ENCODE measurements around the gene IGSF3.
"Not testable (repeated sequence)": the region's sequence is repeated elsewhere in the genome, so short reads cannot be mapped to it uniquely, and the experiment has no call there.

Gene IGSF3

GRCh38 chr1:116626915-116627314 is 40.6 kb downstream of the IGSF3 start:
- DNase-seq: not testable (repeated sequence)

- not testable (repeated sequence) for DNase-seq
Measured at GRCh38 chr1:116625155-116625554, 42.4 kb downstream of the IGSF3 start.

- DNase-seq: no peak
Measured at GRCh38 chr1:116624040-116624439, 43.5 kb downstream of the IGSF3 start.

- DNase-seq: not testable (repeated sequence)
Measured at GRCh38 chr1:116622496-116622895, 45.0 kb downstream of the IGSF3 start.

- not testable (repeated sequence) for DNase-seq
Measured at GRCh38 chr1:116621756-116622155, 45.8 kb downstream of the IGSF3 start.

- not testable (repeated sequence) for DNase-seq
Measured at GRCh38 chr1:116620392-116620791, 47.1 kb downstream of the IGSF3 start.

- peak; percentile 64 for DNase-seq
Measured at GRCh38 chr1:116619106-116619505, 48.4 kb downstream of the IGSF3 start.

- not testable (repeated sequence) for DNase-seq
Measured at GRCh38 chr1:116617808-116618207, 49.7 kb downstream of the IGSF3 start.

- not testable (repeated sequence) for DNase-seq
Measured at GRCh38 chr1:116613825-116614224, 53.7 kb downstream of the IGSF3 start.

- DNase-seq: not testable (repeated sequence)
Measured at GRCh38 chr1:116609801-116610371, 57.6 kb downstream of the IGSF3 start.

- not testable (repeated sequence) for DNase-seq
Measured at GRCh38 chr1:116608841-116609240, 58.7 kb downstream of the IGSF3 start.

GRCh38 chr1:116608151-116608550 is 59.4 kb downstream of the IGSF3 start:
- not testable (repeated sequence) for DNase-seq

GRCh38 chr1:116607463-116607862 is 60.1 kb downstream of the IGSF3 start:
- DNase-seq: not testable (repeated sequence)

GRCh38 chr1:116606067-116606466 is 61.5 kb downstream of the IGSF3 start:
- not testable (repeated sequence) for DNase-seq

GRCh38 chr1:116605315-116605714 is 62.2 kb downstream of the IGSF3 start:
- DNase-seq: no peak

GRCh38 chr1:116604408-116604807 is 63.1 kb downstream of the IGSF3 start:
- not testable (repeated sequence) for DNase-seq

- not testable (repeated sequence) for DNase-seq
Measured at GRCh38 chr1:116603646-116604045, 63.9 kb downstream of the IGSF3 start.

GRCh38 chr1:116599369-116599768 is 68.2 kb downstream of the IGSF3 start:
- not testable (repeated sequence) for DNase-seq

GRCh38 chr1:116598420-116599036 is 69.0 kb downstream of the IGSF3 start:
- DNase-seq: not testable (repeated sequence)

GRCh38 chr1:116597388-116597787 is 70.1 kb downstream of the IGSF3 start:
- not testable (repeated sequence) for DNase-seq

GRCh38 chr1:116596742-116597307 is 70.7 kb downstream of the IGSF3 start:
- DNase-seq: not testable (repeated sequence)

- not testable (repeated sequence) for DNase-seq
Measured at GRCh38 chr1:116595946-116596741, 71.4 kb downstream of the IGSF3 start.

Data from NCI-H2029 treated with DMSO at 0.1 percent for 48 hours (cell line).